Measurements from ENCODE around the gene SCLY.
A peak's percentile ranks its signal among the peaks of the same experiment; 100 is the strongest.

SCLY gene

DNA sequence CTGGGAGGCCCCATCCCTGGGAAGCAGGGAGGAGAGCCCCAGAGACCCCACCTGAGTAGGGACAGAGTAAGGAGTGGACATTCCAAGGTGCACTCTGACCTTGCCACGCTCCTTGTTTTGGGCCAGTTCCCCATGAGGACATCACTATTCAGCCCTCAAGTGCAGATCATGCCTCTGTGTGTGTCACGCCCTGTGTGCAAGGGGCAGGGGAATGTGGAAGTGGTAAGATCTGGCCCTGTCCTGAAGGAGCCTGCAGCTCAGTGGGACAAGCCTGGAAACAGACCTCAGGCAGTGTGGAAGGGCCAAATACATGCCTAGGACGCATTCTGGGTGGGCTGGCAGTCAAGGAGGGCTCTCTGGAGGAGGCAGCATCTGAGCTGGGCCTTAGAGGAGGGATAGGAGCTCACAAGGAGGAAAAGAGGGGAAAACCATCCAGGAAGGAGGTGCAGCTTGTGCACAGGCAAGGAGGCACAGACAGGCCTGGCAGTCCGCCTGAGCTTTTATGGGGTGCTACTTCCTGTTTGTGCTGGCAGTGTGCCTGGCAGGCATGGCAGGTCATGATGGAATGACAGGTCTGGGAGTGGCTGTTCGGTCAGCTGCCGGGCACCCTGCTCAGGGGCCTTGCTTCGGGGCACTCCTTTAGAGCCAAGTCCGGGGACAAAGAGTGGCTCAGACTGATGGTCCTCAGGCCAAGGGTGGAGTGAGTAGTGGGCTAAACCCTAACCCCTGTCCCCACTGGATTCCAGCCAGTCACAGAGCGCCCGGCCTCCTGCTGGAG, 80.9 kb downstream of the SCLY start:
- DNase-seq = peak; percentile 40

DNA sequence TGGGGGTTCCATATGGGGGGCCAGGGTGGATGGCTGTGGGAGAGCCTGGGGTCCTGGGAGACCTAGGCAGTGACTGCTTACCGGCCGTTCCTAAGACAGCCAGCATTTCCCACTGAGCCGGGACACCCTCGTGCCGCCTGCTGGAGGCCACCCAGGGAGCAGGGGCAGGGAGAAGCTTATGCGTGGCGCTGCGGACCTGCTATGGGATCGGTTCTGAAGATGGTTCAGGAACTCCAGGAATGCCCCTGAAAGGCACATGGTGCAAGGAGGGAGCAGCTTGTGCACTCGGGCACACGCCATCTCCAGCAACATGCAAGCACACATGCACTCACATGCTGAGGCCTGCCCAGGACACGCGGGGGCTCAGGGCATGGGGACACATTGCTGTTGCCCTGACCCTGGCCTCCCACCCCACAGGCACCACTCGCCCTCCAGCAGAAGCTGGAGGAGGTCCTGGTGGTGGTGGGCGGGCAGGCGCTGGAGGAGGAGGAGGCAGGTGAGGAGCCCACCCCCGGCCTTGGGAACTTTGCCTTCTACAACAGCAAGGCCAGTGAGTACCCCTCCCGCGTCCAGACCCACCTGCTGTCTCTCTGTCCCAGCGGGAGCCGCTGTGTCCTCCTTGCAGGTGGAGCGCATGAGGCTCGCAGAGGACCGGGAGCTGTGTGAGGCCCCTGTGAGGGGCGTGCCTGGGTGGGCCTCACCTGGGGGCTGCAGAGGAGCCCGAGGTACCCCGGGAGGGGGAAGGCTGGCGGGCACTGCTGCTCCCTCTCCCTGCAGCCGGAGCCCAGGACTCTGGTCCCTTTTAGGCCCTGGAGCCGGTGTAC, 81.8 kb downstream of the SCLY start:
- no peak for DNase-seq

DNA sequence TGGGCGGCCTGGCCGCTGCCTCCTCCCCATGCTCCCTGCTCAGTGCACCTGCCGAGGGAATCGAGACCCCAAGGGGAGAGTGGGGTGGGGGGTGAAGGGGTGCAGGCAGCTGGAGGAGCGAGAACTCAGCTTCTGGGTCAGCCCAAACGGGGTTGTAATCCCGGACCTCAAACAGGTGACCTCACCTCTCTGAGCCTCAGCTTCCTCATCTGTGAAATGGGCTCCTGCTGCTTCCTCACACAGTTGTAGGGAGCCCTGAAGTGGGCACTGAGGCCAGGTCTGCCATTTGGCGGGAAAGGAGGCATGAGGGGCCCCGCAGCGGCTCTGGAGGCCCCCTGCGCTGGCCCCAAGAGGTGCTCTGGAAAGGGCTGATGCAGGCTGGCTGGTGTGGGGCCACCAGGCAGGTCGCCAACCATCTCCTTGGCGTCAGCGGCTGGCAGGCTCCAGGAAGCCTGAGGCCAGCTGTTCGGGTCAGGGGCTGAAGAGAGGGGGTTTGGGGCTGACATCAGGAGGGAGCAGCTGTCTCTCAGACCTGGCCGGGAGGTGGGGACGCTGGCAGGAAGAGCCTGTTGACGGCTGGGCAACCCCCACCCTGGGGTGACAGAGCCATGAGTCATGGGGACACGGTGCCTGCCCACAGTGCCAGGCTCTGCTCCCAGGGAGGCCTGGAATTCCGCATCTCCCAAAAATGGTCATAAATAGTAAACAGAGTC, 82.6 kb downstream of the SCLY start:
- DNase-seq = peak; percentile 31

DNA sequence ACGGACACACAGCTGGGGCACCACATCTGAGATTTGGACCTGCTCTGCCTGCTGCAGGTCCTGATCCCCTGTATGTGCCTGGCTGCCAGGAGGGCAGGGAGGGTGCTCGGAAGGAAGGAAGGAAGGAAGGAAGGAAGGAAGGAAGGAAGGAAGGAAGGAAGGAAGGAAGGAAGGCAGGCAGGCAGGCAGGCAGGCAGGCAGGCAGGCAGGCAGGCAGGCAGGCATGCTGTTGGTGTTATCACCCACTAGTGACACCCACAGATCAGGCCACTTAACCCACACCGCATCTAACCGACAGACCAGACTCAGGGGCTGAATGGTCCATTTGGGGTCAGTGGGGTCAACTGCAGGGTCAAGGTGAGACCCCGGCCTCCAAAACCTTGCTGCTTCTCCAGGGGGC, 83.5 kb downstream of the SCLY start:
- no peak for DNase-seq

DNA sequence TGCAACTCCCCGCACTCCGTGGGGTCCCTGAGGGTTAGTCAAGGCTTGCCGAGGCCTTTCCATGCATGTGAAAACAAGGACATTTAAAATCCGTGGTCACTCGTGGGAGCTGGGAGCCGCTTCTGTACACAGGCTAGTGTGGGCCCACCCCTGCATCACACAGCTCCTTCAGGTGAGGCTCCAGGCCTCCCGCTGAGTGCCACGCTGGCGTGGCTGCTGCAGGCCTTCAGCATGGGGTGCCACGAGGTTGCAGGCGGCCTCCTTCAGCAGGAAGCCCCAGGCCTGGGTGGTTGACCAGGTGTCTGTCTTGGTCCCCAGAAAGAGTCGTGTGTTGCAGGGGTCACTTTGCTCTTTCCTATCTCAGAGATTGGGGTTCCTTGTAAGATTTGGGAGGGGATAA, 84.2 kb downstream of the SCLY start:
- DNase-seq = no peak

DNA sequence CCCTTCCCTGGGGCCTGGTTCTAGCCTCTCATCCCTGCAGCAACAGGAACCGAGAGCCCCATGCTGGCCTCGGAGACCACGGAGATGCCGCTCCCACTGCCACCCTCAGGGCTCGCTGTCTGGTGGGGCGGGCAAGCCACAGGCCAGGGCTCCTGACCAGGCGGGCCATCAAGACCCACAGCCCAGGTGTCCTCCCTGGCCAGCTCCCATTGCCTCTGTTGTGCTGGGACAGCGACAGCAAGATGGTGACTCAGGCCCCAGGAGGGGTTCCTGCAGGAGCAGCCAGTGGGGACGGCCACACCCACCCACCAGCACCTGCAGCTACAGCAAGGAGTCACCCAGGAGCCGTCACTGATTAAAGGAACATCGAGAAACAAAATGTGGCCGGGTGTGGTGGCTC, 85.0 kb downstream of the SCLY start:
- no peak for DNase-seq

DNA sequence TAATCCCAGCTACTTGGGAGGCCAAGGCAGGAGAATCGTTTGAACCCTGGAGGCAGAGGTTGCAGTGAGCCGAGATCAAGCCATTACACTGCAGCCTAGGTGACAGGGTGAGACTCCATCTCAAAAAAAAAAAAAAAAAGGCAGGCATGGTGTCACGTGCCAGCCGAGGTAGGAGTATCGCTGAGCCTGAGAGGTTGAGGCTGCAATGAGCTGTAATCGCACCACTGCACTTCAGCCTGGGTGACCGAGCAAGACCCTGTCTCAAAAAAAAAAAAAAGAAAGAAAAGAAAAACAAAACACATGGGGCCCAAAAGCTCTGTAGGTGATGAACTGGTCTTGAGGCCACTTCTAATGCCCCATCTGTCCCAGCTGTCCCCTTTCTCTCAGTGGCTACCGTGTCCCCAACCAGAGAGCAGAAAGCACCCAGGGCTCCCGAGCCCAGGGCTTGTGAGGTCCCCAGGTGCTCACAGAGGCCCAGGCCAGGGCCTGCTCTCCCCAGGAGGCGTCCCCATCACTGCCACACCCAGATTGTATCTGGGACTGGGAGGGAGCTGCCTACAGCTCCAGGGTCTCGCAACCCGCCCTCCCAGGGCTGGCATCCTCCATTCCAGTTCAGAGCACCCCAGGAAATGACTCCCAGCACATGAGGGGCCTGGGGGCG, 86.2 kb downstream of the SCLY start:
- DNase-seq = no peak

DNA sequence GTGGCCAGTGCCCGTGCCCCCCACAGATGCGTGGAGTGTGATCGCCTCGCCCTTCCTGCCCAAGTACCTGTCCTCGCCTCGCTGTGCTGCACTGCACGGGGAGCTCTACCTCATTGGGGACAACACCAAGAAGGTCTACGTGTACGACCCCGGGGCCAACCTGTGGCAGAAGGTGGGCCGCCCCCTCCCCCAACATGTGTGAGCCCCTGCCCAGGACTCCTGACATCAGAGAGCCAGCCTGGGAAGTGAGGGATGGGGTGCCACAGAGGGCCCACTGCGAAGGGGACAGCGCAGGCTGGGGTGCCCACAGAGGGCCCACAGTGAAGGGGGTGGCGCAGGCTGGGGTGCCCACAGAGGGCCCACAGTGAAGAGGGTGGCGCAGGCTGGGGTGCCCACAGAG, 88.2 kb downstream of the SCLY start:
- no peak for DNase-seq
